GM18520 (cell line): Measurements from ENCODE around the gene MKI67.
"Not testable (repeated sequence)": the region's sequence is repeated elsewhere in the genome, so short reads cannot be mapped to it uniquely, and the experiment has no call there.

Experiments
- ATAC-seq: cut with Tn5 transposase; IDR thresholded peaks from one replicate; pipeline ENCODE4 v1.9.1; 2021; ENCODE audit not compliant: unreplicated experiment

MKI67 gene

DNA sequence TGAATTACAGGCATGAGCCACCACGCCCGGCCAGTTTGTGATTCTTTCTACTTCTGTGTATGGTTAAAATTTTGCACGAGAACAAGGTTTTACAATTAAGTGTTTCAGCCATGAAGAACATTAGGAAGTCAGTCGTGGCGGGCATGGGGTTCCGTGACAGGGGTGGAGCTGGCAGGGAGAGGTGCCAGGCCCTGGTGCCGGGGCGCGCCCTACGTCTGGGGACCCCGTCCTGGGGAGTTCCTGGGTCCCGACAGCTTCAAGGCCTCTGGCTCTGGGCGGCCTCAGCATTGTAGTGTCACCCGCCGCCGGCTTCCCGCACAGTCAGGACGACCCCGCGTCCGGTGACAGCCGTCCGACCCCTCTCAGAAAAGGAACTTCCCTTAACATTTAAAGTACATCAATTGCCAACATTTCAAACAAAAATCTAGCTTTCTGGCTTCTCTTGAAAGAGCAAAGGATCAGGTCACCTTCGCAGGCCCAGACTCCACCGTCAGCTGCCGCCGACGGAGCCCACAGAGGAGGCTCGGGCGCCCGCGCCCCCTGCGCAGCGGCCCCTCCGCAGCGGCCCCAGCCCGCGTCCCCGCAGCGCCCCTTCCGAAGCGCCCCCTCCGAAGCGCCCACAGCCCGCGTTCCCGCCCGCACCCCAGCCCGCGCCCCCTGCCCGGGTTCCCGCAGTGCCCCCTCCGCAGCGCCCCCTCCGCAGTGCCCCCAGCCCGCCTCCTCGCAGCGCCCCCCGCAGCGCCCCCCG lies 23.2 kb upstream of the MKI67 start:
- no peak for ATAC-seq

GRCh38 chr10:128147669-128148068 lies 21.4 kb upstream of the MKI67 start:
- no peak for ATAC-seq

GRCh38 chr10:128147064-128147463 lies 20.8 kb upstream of the MKI67 start:
- peak; percentile 37 for ATAC-seq

GRCh38 chr10:128144547-128144946 lies 18.3 kb upstream of the MKI67 start:
- ATAC-seq = no peak

- ATAC-seq = no peak
These were observed 17.3 kb upstream of the MKI67 start for GRCh38 chr10:128143531-128143930.

GRCh38 chr10:128140425-128140824 lies 14.2 kb upstream of the MKI67 start:
- no peak for ATAC-seq

- not testable (repeated sequence) for ATAC-seq
These were observed 12.2 kb upstream of the MKI67 start for GRCh38 chr10:128138429-128138828.

DNA sequence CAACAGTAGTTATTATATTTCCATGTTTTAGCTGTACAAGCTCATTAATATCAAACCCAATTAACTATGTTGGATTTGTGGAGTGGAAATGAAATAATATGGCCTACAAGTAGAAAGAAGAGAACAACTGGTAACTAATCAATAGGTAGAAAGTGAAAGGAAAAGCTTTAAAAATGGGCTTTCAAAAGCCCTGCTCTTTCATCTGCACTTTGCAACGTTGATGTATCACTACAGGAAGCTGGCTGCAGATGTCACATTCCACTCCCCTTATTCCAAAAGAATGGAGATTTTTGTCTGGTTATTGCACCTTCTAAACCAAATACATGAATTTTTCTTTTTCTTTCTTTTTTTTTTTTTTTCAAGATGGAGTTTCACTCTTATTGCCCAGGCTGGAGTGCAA lies 11.7 kb upstream of the MKI67 start:
- no peak for ATAC-seq

- ATAC-seq = no peak
These were observed 3.8 kb upstream of the MKI67 start for GRCh38 chr10:128130051-128130450.

GRCh38 chr10:128128582-128128981 lies 2.4 kb upstream of the MKI67 start:
- no peak for ATAC-seq

GRCh38 chr10:128125416-128125943 lies 743 bp downstream of the MKI67 start:
- no peak for ATAC-seq

DNA sequence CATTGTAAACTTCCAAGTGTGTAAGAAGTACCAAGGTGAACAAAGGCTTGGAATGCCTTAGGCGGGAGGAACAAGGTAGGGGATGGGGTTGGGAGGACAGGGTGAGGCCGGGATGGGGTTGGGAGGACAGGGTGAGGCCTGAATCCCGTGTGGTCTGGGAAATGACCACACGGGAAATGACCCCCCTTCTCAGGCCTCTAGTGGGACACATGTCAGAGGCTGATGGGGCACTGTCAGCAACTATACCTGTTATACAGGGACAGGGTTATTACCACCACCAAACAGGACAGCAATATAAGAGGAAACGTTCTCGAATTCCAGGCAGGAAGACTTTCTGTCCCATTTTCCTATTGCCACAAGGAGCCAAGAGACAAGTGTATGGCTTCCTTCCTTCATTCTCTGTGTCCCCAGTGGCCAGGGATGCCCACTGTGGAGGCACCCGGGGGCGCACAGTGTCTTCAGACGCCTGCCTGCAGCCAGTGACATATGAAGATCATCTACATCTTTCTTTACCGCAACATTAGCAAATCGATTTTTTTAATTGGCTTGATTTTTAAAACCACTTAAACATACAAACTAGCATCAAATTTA lies 1.3 kb downstream of the MKI67 start:
- ATAC-seq = no peak

DNA sequence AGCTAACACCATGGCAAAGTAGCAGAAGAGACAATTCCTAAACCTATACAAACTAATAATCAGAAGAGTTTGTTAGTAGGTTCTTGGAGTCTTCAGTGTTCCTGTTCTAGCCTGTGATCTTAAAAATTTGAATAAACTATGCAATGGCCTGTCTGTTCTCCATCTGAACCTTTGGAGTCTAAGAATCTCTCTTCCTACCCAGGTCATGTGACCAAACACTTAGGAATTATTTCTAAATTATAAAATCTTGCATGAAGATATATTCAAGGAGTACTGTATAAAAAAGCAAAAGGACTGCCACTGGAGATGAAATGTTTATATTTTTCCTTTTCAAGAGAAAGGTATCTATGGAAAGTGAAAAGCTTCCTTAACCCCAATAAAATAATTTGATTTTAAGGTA lies 2.4 kb downstream of the MKI67 start:
- ATAC-seq = no peak

DNA sequence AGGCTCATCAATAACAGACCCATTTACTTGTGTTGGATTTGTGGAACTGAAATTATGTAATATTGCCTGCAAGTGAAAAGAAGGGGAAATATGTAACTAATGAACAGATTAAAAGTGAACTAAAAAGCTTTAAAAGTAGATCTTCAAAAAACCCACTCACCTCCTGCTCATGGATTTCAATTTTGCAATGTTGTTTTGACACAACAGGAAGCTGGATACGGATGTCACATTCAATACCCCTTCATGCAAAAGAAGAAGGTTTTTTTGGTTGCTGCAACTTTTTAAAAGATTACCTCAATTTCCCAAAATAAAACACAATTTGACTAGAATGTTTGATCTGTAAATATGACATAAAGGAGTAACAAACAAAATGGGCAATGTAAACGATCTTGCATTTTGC lies 3.3 kb downstream of the MKI67 start:
- ATAC-seq = no peak

- no peak for ATAC-seq
These were observed 4.3 kb downstream of the MKI67 start for GRCh38 chr10:128121750-128122412.

DNA sequence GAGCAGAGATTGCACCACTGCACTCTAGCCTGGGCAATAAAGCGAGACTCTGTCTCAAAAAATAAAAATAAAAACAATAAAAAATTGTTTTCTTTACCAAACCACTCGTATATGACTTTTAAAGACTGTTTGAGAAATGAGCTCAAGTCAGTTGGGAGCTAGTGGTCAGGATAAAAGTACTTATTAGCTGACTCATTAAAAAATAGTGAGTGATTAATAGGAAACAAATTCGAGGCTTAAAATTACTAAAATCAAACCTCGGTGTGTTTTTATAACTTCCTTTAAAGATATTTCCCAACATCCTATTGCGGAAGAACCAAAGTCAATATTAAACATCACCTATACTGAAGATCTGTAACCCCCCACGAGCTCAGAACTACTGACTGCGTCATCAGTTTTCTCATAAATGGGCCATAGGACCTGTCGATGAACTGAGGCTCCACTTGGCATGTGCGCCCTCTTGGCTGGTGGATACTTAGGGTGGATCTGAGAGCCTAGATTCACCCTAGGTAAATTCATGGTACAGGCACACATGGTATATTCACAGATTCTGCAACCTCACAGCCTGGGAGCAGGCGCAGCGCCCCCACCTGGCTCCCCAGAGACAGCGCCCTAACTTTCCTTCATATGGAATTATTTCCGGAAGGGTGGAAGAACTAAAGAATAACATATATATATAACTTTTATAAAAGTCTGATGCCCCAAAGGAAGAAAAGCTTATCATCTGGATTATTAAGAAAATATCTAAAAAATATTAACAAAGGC lies 9.2 kb downstream of the MKI67 start:
- ATAC-seq = no peak

- no peak for ATAC-seq
These were observed 10.0 kb downstream of the MKI67 start for GRCh38 chr10:128116187-128116586.

- no peak for ATAC-seq
These were observed 10.9 kb downstream of the MKI67 start for GRCh38 chr10:128115356-128115755.

DNA sequence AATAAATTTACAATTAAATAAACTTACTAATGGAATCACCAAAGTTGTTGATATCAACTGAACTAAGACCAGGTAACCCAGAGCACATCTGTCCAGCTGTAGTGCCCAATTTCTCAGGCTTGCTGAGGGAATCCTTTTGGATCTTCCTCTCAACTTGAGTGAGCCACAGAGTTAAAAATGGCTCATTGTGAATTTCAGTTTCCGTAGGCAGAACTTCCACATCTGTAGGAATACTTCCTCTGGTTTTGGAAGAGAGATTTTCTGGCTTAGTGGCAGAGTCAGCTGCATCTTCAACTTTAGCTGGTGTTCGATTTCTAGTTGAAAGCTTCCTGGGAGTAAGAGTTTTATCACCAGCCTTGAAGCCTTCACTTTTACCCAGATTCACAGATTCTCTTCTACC lies 11.3 kb downstream of the MKI67 start:
- no peak for ATAC-seq

DNA sequence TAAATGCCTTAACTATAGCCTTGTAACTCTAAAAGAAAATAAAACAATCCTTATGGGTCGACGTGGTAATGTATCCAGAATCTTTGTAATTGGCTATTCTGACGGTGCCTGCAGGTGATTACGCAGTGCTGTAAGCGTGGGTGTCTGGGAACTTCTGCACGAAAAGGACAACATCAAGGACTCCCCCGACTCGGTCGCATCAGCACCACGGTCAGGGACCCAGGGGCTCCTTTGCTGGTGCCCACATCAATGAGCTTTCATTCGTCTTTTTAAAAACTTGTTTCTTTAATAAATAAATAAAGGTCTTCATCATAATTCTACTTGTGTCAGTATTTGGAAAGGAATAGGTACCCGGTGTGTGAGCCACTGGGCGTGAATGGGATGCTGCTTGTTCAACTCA lies 13.2 kb downstream of the MKI67 start:
- ATAC-seq = no peak

- ATAC-seq = no peak
These were observed 14.5 kb downstream of the MKI67 start for GRCh38 chr10:128111696-128112095.
